NB4 (cell line): ENCODE data around the gene SLC49A4.

ENCODE experiments used
- DNase-seq: peaks from one replicate; pipeline ENCODE4 v3.0.0; 2010; ENCODE audit warnings: low read depth
- H3K4me3 ChIP-seq: one replicate; pipeline ENCODE4 v1.5.1; 2011; ENCODE audit warnings: mild to moderate bottlenecking, low read depth, low read length, moderate library complexity
- CTCF ChIP-seq: IDR thresholded peaks from one replicate; pipeline ENCODE4 v1.5.1; 2012; ENCODE audit warnings: low read depth, low read length
- MAX ChIP-seq: IDR thresholded peaks from 2 replicates; pipeline ENCODE4 v1.6.1; 2011; ENCODE audit warnings: low read depth, low read length
- MYC ChIP-seq: IDR thresholded peaks from 2 replicates; pipeline ENCODE4 v1.6.1; 2011; ENCODE audit warnings: low read depth, low read length
- POLR2A ChIP-seq: IDR thresholded peaks from 2 replicates; pipeline ENCODE4 v1.6.1; 2011; ENCODE audit warnings: mild to moderate bottlenecking; ENCODE audit not compliant: insufficient read length; ENCODE audit errors: extremely low read depth

The SLC49A4 gene

DNA sequence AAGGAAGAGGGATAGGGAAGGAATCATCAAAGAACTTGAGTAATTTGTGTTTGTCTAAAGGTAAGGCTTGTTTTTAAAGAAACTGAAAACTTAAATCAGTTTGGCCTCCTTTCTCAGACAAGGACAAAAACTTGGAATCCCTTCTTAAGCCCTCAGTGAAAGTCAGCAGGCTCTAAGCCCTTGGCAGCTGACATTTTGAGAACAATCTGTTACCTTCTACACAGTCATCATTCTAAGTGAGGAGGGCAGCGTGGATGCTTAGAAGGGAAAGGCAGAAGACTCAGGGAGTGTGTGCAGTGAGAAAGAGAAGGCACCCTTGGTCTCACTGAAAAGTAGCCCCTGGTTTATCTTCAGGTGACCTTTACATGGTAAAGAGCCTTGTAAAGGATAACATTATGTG, 12.1 kb upstream of the SLC49A4 start:
- TF ChIP-seq POLR2A = no peak
- TF ChIP-seq CTCF = no peak
- no peak for TF ChIP-seq MAX
- no peak for TF ChIP-seq MYC
- H3K4me3 ChIP-seq = no peak overlapping the region

GRCh38 chr3:122784436-122784835, 10.4 kb upstream of the SLC49A4 start:
- DNase-seq = no peak
- no peak overlapping the region for H3K4me3 ChIP-seq
- TF ChIP-seq MYC = no peak
- no peak for TF ChIP-seq CTCF
- no peak for TF ChIP-seq POLR2A
- no peak for TF ChIP-seq MAX

More for the DNA sequence above, 12.1 kb upstream of the SLC49A4 start:
- no peak for DNase-seq

- TF ChIP-seq MAX (no peak), CTCF (no peak), MYC (no peak), POLR2A (no peak)
- DNase-seq = no peak
- H3K4me3 ChIP-seq = no peak overlapping the region
Observed at GRCh38 chr3:122785231-122785630, 9.6 kb upstream of the SLC49A4 start.

- no peak for TF ChIP-seq CTCF
- no peak for TF ChIP-seq POLR2A
- no peak for TF ChIP-seq MYC
- TF ChIP-seq MAX = no peak
- DNase-seq = no peak
- H3K4me3 ChIP-seq = no peak overlapping the region
Observed at GRCh38 chr3:122786066-122786465, 8.8 kb upstream of the SLC49A4 start.

- TF ChIP-seq MAX (no peak), POLR2A (no peak), CTCF (no peak)
- DNase-seq = no peak
- H3K4me3 ChIP-seq = no peak overlapping the region
Observed at GRCh38 chr3:122787872-122788271, 7.0 kb upstream of the SLC49A4 start.

DNA sequence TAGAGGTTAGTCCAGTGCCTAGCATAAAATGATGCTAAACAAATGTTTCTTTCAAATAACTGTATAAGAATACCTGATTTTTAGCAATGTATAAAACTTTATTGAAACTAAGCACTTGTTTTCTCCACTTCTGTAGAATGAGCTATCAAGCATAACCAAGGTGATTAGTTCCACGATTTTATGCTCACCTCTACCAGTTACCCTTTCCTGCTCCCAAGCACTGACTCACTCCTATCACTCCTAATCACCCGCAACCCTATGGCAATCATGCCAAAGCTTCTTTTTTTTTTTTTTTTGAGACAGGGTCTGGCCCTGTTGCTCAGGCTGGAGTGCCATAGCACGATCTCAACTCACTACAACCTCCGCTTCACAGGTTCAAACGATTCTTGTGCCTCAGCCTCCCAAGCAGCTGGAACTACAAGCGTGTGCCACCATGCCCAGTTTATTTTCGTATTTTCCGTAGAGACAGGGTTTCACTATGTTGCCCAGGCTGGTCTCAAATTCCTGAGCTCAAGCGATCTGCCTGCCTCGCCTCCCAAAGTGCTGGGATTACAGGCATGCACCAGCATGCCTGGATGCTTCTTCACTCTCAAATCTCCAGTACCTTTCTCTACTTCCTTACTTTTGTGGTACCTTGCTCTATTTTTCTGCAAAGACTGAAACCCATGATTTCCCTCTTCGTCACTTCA, 5.1 kb upstream of the SLC49A4 start:
- TF ChIP-seq MAX = no peak
- no peak for TF ChIP-seq POLR2A
- no peak for TF ChIP-seq CTCF
- no peak for TF ChIP-seq MYC
- no peak for DNase-seq
- H3K4me3 ChIP-seq = no peak overlapping the region
